HG03280 (cell line): Measurements from ENCODE around the gene GNG7.
"Not testable (repeated sequence)": the region's sequence is repeated elsewhere in the genome, so short reads cannot be mapped to it uniquely, and the experiment has no call there.

Source experiments
- ATAC-seq: cut with Tn5 transposase; IDR thresholded peaks from one replicate; pipeline ENCODE4 v1.9.1; 2021; ENCODE audit warnings: mild to moderate bottlenecking, moderate library complexity; ENCODE audit not compliant: unreplicated experiment

The GNG7 gene

GRCh38 chr19:2579678-2580280 is 122.7 kb downstream of the GNG7 start:
- no peak for ATAC-seq

GRCh38 chr19:2578901-2579677 is 123.4 kb downstream of the GNG7 start:
- ATAC-seq, result no peak

GRCh38 chr19:2578391-2578890 is 124.1 kb downstream of the GNG7 start:
- ATAC-seq, result no peak

- no peak for ATAC-seq
Measured at GRCh38 chr19:2577722-2578335, 124.7 kb downstream of the GNG7 start.

- no peak for ATAC-seq
Measured at GRCh38 chr19:2575734-2576481, 126.6 kb downstream of the GNG7 start.

- no peak for ATAC-seq
Measured at GRCh38 chr19:2574971-2575630, 127.4 kb downstream of the GNG7 start.

GRCh38 chr19:2574478-2574931 is 128.0 kb downstream of the GNG7 start:
- no peak for ATAC-seq

GRCh38 chr19:2573916-2574315 is 128.6 kb downstream of the GNG7 start:
- ATAC-seq, result no peak

- not testable (repeated sequence) for ATAC-seq
Measured at GRCh38 chr19:2572152-2572551, 130.3 kb downstream of the GNG7 start.

GRCh38 chr19:2569596-2570465 is 132.7 kb downstream of the GNG7 start:
- ATAC-seq, result no peak

GRCh38 chr19:2567996-2568395 is 134.5 kb downstream of the GNG7 start:
- no peak for ATAC-seq

GRCh38 chr19:2567580-2567979 is 134.9 kb downstream of the GNG7 start:
- ATAC-seq, result no peak

GRCh38 chr19:2563546-2563945 is 138.9 kb downstream of the GNG7 start:
- not testable (repeated sequence) for ATAC-seq

- ATAC-seq, result peak; percentile 73
Measured at GRCh38 chr19:2561895-2562294, 140.6 kb downstream of the GNG7 start.

- no peak for ATAC-seq
Measured at GRCh38 chr19:2561221-2561620, 141.3 kb downstream of the GNG7 start.

- no peak for ATAC-seq
Measured at GRCh38 chr19:2560369-2560768, 142.1 kb downstream of the GNG7 start.

- no peak for ATAC-seq
Measured at GRCh38 chr19:2558543-2558942, 144.0 kb downstream of the GNG7 start.

GRCh38 chr19:2558131-2558530 is 144.4 kb downstream of the GNG7 start:
- not testable (repeated sequence) for ATAC-seq

GRCh38 chr19:2557093-2557440 is 145.4 kb downstream of the GNG7 start:
- ATAC-seq, result no peak
